ENCODE measurements around the gene IL36G. TPM values are rescaled to one million over a fixed set of nuclear protein-coding genes. Genes with fewer than 3 reads are reported as not detected.

Gene IL36G
- total and polyA plus RNA-seq, 2 experiments from 2014 or later = not detected

GRCh38 chr2:113011108-113011507 is 33.3 kb downstream of the IL36G start:
- DNase-seq (ENCODE audit: low spot score) = no peak
- Histone ChIP-seq H3K4me3 (no peak overlapping the region), H4K20me1 (replicated peaks; ENCODE audit: insufficient read depth) (no peaks in the 10 kb centered on the region), H3K27ac (ENCODE audit: low read depth) (no peak overlapping the region), H3K27me3 (ENCODE audit: insufficient read depth) (no peaks in the 10 kb centered on the region), H3K4me2 (no peak overlapping the region), H3K79me2 (replicated peaks; ENCODE audit: insufficient read depth) (no peaks in the 10 kb centered on the region), H3K9me2 (ENCODE audit: insufficient read depth) (0 out of 2 replicates have a peak, but pooled peaks cover 4% of the 10 kb centered on the region), H3K4me1 (ENCODE audit: insufficient read depth) (no peaks in the 10 kb centered on the region), H2AFZ (no peak overlapping the region), H3K36me3 (ENCODE audit: insufficient read depth) (no peaks in the 10 kb centered on the region), H3F3A (replicated peaks; ENCODE audit: low read depth) (no peaks in the 10 kb centered on the region)
- H3K36me3 Mint-ChIP-seq (ENCODE audit: low read depth) = no peaks in the 10 kb centered on the region
- H3K27ac Mint-ChIP-seq = no peak overlapping the region
- ATAC-seq = no peak
- no peaks in the 10 kb centered on the region for H3K4me1 Mint-ChIP-seq
- TF ChIP-seq JUNB (IDR thresholded peaks at IDR 0.05; ENCODE audit: unreplicated experiment) = no peak
- TF ChIP-seq CTCF (conservative IDR thresholded peaks at IDR 0.05; ENCODE audit: low read depth in 2 of 2) = no peak
- TF ChIP-seq ZNF462 (CRISPR knock-in tag; IDR thresholded peaks at IDR 0.05) = no peak
- no peak for TF ChIP-seq EZH2phosphoT487 (IDR thresholded peaks at IDR 0.05; ENCODE audit: unreplicated experiment)
- no peak for TF ChIP-seq REST (IDR thresholded peaks at IDR 0.05; ENCODE audit: unreplicated experiment)
- no peak for TF ChIP-seq EZH2 (IDR thresholded peaks at IDR 0.05; ENCODE audit: low read depth, unreplicated experiment)
- no peak for TF ChIP-seq POLR2AphosphoS5 (IDR thresholded peaks at IDR 0.05; ENCODE audit: low read depth)
- TF ChIP-seq ZNF331 (CRISPR knock-in tag; IDR thresholded peaks at IDR 0.05; ENCODE audit: low read depth) = no peak
- TF ChIP-seq ETS1 (IDR thresholded peaks at IDR 0.05) = no peak
- TF ChIP-seq ZNF114 (CRISPR knock-in tag; IDR thresholded peaks at IDR 0.05) = no peak
- no peak for TF ChIP-seq STAT1 (IDR thresholded peaks at IDR 0.05; ENCODE audit: unreplicated experiment)
- H3K27me3 Mint-ChIP-seq (ENCODE audit: insufficient read depth, low read depth, poor library complexity) = peaks cover 4% of the 10 kb centered on the region
- no peaks in the 10 kb centered on the region; the same call in 2 of the 3 replicates for H3K9me3 Mint-ChIP-seq
- no peak overlapping the region for H3K4me3 Mint-ChIP-seq

Data from GM23338 (cell line).